ENCODE measurements around the gene BABAM2. TPM values are rescaled to one million over a fixed set of nuclear protein-coding genes. Genes with fewer than 3 reads are reported as not detected.
"Not testable (repeated sequence)": the region's sequence is repeated elsewhere in the genome, so short reads cannot be mapped to it uniquely, and the experiment has no call there.

The BABAM2 gene
- total RNA-seq, 2 experiments from 2014 or later: 19.7 to 33.2 TPM

DNA sequence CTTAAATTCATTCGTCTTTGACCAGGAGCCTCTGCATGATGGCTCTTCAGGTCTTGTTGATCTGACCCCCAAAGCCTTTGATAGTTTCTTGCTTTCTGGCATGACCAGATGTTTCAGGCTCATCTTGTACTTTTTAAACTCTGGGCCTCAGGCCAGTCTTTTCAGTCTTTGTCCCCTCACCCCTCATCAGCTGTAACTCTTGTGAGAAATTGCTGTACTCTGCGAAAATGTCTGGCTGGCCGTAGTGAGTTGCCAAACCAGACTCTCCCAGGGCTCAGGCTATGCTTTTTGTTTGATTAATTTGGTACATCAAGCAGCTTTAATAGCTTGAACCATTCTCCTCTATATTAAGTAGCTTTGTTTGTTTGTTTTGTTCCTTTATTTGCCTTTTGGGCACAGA is 75.9 kb downstream of the BABAM2 start:
- Histone ChIP-seq H3K9me3 (ENCODE audit: low read length) (no peaks in the 10 kb centered on the region), H3K4me1 (ENCODE audit: insufficient read depth, low read length, poor library complexity, severe bottlenecking) (no peaks in the 10 kb centered on the region), H3K4me2 (ENCODE audit: low read length) (no peak overlapping the region), H3K79me2 (ENCODE audit: insufficient read depth, low read depth, low read length) (no peaks in the 10 kb centered on the region), H4K20me1 (ENCODE audit: insufficient read depth, low read length) (no peaks in the 10 kb centered on the region), H2AFZ (ENCODE audit: low read length) (no peak overlapping the region), H3K36me3 (ENCODE audit: insufficient read depth, low read length) (no peaks in the 10 kb centered on the region), H3K4me3 (ENCODE audit: low read depth, low read length, poor library complexity, severe bottlenecking) (no peak overlapping the region), H3K9me2 (ENCODE audit: insufficient read depth, low read length) (no peaks in the 10 kb centered on the region), H3K27ac (ENCODE audit: low read depth, low read length, poor library complexity, severe bottlenecking) (no peak overlapping the region)
- no peak for DNase-seq (ENCODE audit: low spot score)
- no peak for TF ChIP-seq EZH2phosphoT487 (IDR thresholded peaks at IDR 0.05; ENCODE audit: borderline replicate concordance, low read depth, low read length)
- TF ChIP-seq CTCF (conservative IDR thresholded peaks at IDR 0.05; ENCODE audit: low read length): no peak
- ChIA-PET CTCF (ENCODE audit: unreplicated experiment) (no interaction called here), POLR2A (no interaction called here)
- intact Hi-C loops (cut with micrococcal nuclease; ENCODE audit: unreplicated experiment): no loop called here
- BruUV-seq (replicated peaks): no TSS peak

GRCh38 chr2:27967076-27967475 is 76.5 kb downstream of the BABAM2 start:
- no peaks in the 10 kb centered on the region for H3K9me2 ChIP-seq (ENCODE audit: insufficient read depth, low read length)
- TF ChIP-seq EZH2phosphoT487 (IDR thresholded peaks at IDR 0.05; ENCODE audit: borderline replicate concordance, low read depth, low read length): no peak
- TF ChIP-seq CTCF (conservative IDR thresholded peaks at IDR 0.05; ENCODE audit: low read length): no peak
- no peak for DNase-seq (ENCODE audit: low spot score)
- H4K20me1 ChIP-seq (ENCODE audit: insufficient read depth, low read length): no peaks in the 10 kb centered on the region
- H3K4me1 ChIP-seq (ENCODE audit: insufficient read depth, low read length, poor library complexity, severe bottlenecking): no peaks in the 10 kb centered on the region
- H3K36me3 ChIP-seq (ENCODE audit: insufficient read depth, low read length): no peaks in the 10 kb centered on the region
- H3K9me3 ChIP-seq (ENCODE audit: low read length): no peaks in the 10 kb centered on the region
- no peak overlapping the region for H2AFZ ChIP-seq (ENCODE audit: low read length)
- no TSS peak for BruUV-seq (replicated peaks)
- ChIA-PET POLR2A (no interaction called here), CTCF (ENCODE audit: unreplicated experiment) (no interaction called here)
- intact Hi-C loops (cut with micrococcal nuclease; ENCODE audit: unreplicated experiment): no loop called here
- no peak overlapping the region for H3K27ac ChIP-seq (ENCODE audit: low read depth, low read length, poor library complexity, severe bottlenecking)
- no peak overlapping the region for H3K4me3 ChIP-seq (ENCODE audit: low read depth, low read length, poor library complexity, severe bottlenecking)
- H3K79me2 ChIP-seq (ENCODE audit: insufficient read depth, low read depth, low read length): no peaks in the 10 kb centered on the region
- no peak overlapping the region for H3K4me2 ChIP-seq (ENCODE audit: low read length)

- H4K20me1 ChIP-seq (ENCODE audit: insufficient read depth, low read length); DNase-seq (ENCODE audit: low spot score); POLR2A ChIA-PET; H2AFZ ChIP-seq (ENCODE audit: low read length); H3K4me3 ChIP-seq (ENCODE audit: low read depth, low read length, poor library complexity, severe bottlenecking); H3K4me2 ChIP-seq (ENCODE audit: low read length); intact Hi-C loops (cut with micrococcal nuclease; ENCODE audit: unreplicated experiment); H3K9me2 ChIP-seq (ENCODE audit: insufficient read depth, low read length); H3K27ac ChIP-seq (ENCODE audit: low read depth, low read length, poor library complexity, severe bottlenecking); H3K79me2 ChIP-seq (ENCODE audit: insufficient read depth, low read depth, low read length); H3K9me3 ChIP-seq (ENCODE audit: low read length); H3K36me3 ChIP-seq (ENCODE audit: insufficient read depth, low read length); H3K4me1 ChIP-seq (ENCODE audit: insufficient read depth, low read length, poor library complexity, severe bottlenecking); BruUV-seq (replicated peaks); CTCF ChIA-PET (ENCODE audit: unreplicated experiment): not testable (repeated sequence)
These were observed 77.5 kb downstream of the BABAM2 start for GRCh38 chr2:27968045-27968444.

- H3K27ac ChIP-seq (ENCODE audit: low read depth, low read length, poor library complexity, severe bottlenecking); DNase-seq (ENCODE audit: low spot score); H3K4me3 ChIP-seq (ENCODE audit: low read depth, low read length, poor library complexity, severe bottlenecking); H3K4me1 ChIP-seq (ENCODE audit: insufficient read depth, low read length, poor library complexity, severe bottlenecking); H2AFZ ChIP-seq (ENCODE audit: low read length); H3K4me2 ChIP-seq (ENCODE audit: low read length); H3K9me2 ChIP-seq (ENCODE audit: insufficient read depth, low read length); CTCF ChIA-PET (ENCODE audit: unreplicated experiment); BruUV-seq (replicated peaks); H3K36me3 ChIP-seq (ENCODE audit: insufficient read depth, low read length); intact Hi-C loops (cut with micrococcal nuclease; ENCODE audit: unreplicated experiment); H4K20me1 ChIP-seq (ENCODE audit: insufficient read depth, low read length); H3K9me3 ChIP-seq (ENCODE audit: low read length); H3K79me2 ChIP-seq (ENCODE audit: insufficient read depth, low read depth, low read length); POLR2A ChIA-PET: not testable (repeated sequence)
These were observed 78.4 kb downstream of the BABAM2 start for GRCh38 chr2:27968957-27969356.
